GM18507 (cell line): ENCODE data around the gene CERKL.

ENCODE experiments used
- DNase-seq: peaks from one replicate; pipeline ENCODE4 v3.0.0; 2011; ENCODE audit warnings: low read depth; ENCODE audit not compliant: insufficient read length; ENCODE audit errors: extremely low spot score
- FAIRE-seq: peaks from 2 replicates; lab custom pipeline; 2011; peaks lifted over from hg19 to GRCh38; lab: Jason Lieb, UNC

The CERKL gene

GRCh38 chr2:181588546-181588945 is 68.4 kb downstream of the CERKL start:
- DNase-seq: no peak
- peak; percentile 52 for FAIRE-seq

GRCh38 chr2:181586569-181587081 is 70.3 kb downstream of the CERKL start:
- peak; percentile 99 for FAIRE-seq
- DNase-seq: peak; percentile 23

GRCh38 chr2:181585732-181586131 is 71.2 kb downstream of the CERKL start:
- DNase-seq: no peak
- peak; percentile 39 for FAIRE-seq

- DNase-seq (no peak), FAIRE-seq (no peak)
Observed at GRCh38 chr2:181581534-181581933, 75.4 kb downstream of the CERKL start.

- DNase-seq: no peak
- no peak for FAIRE-seq
Observed at GRCh38 chr2:181578829-181579228, 78.1 kb downstream of the CERKL start.

GRCh38 chr2:181576431-181576830 is 80.5 kb downstream of the CERKL start:
- DNase-seq: no peak
- no peak for FAIRE-seq

- FAIRE-seq (peak; percentile 53), DNase-seq (no peak)
Observed at GRCh38 chr2:181575650-181576025, 81.3 kb downstream of the CERKL start.

- no peak for DNase-seq
- FAIRE-seq: peak; percentile 38
Observed at GRCh38 chr2:181575024-181575649, 81.8 kb downstream of the CERKL start.

- peak; percentile 69 for FAIRE-seq
- DNase-seq: no peak
Observed at GRCh38 chr2:181574321-181574720, 82.6 kb downstream of the CERKL start.

- FAIRE-seq (peak; percentile 63), DNase-seq (no peak)
Observed at GRCh38 chr2:181573140-181573736, 83.7 kb downstream of the CERKL start.

GRCh38 chr2:181570833-181571661 is 85.9 kb downstream of the CERKL start:
- no peak for DNase-seq
- FAIRE-seq: peak; percentile 68

GRCh38 chr2:181570059-181570458 is 86.8 kb downstream of the CERKL start:
- no peak for FAIRE-seq
- no peak for DNase-seq

GRCh38 chr2:181566334-181567032 is 90.4 kb downstream of the CERKL start:
- FAIRE-seq (no peak), DNase-seq (no peak)

- DNase-seq (no peak), FAIRE-seq (no peak)
Observed at GRCh38 chr2:181563101-181563692, 93.7 kb downstream of the CERKL start.

GRCh38 chr2:181558371-181558770 is 98.5 kb downstream of the CERKL start:
- FAIRE-seq: no peak

GRCh38 chr2:181554061-181554830 is 102.7 kb downstream of the CERKL start:
- FAIRE-seq: no peak
- DNase-seq: no peak

More at GRCh38 chr2:181558371-181558770, 98.5 kb downstream of the CERKL start:
- no peak for DNase-seq

- FAIRE-seq (peak; percentile 24), DNase-seq (no peak)
Observed at GRCh38 chr2:181553244-181553643, 103.7 kb downstream of the CERKL start.

- no peak for FAIRE-seq
- no peak for DNase-seq
Observed at GRCh38 chr2:181552808-181553207, 104.1 kb downstream of the CERKL start.

- FAIRE-seq: no peak
- DNase-seq: no peak
Observed at GRCh38 chr2:181546086-181546485, 110.8 kb downstream of the CERKL start.
